GM12878 (cell line): ENCODE data around the gene TUT1. TPM values are rescaled to one million over a fixed set of nuclear protein-coding genes. Genes with fewer than 3 reads are reported as not detected.

Experiments
- ATF7 ChIP-seq: fragments of 450-650 bp; IDR thresholded peaks from 2 replicates; pipeline ENCODE4 v1.6.1; 2016; ENCODE audit warnings: low read depth, mild to moderate bottlenecking
- EP300 ChIP-seq, 2 experiments: fragments of 150-350 bp in 1 of 2; IDR thresholded peaks; 2 replicates each; pipeline ENCODE4 v1.6.1; 2011 to 2012; ENCODE audit warnings: low read depth in 2 of 2, low read length in 2 of 2, borderline replicate concordance in 1 of 2, improper control_type of control experiment in 1 of 2, inconsistent platforms in 1 of 2; ENCODE audit not compliant: control insufficient read depth in 1 of 2
- GABPA ChIP-seq: IDR thresholded peaks from 2 replicates; pipeline ENCODE4 v1.6.1; 2014; ENCODE audit warnings: antibody characterized with exemption, low read depth, mild to moderate bottlenecking, inconsistent platforms
- HCFC1 ChIP-seq: fragments of 150-350 bp; IDR thresholded peaks from 2 replicates; pipeline ENCODE4 v1.6.1; 2014; ENCODE audit warnings: low read length
- KAT2A ChIP-seq: conservative IDR thresholded peaks from 2 replicates; pipeline ENCODE4 v1.6.1; 2011; ENCODE audit warnings: low read depth, low read length; ENCODE audit not compliant: control insufficient read depth
- MXI1 ChIP-seq: fragments of 150-350 bp; IDR thresholded peaks from 2 replicates; pipeline ENCODE4 v1.6.1; 2011; ENCODE audit warnings: low read depth, mild to moderate bottlenecking, inconsistent platforms, low read length, improper control_type of control experiment
- RELA ChIP-seq: fragments of 450-650 bp; IDR thresholded peaks from 2 replicates; pipeline ENCODE4 v1.8.0; 2014; ENCODE audit warnings: borderline replicate concordance; ENCODE audit not compliant: partially characterized antibody
- TBL1XR1 ChIP-seq: IDR thresholded peaks from 2 replicates; pipeline ENCODE4 v1.6.1; 2012; ENCODE audit warnings: low read depth, low read length, improper control_type of control experiment
- USF1 ChIP-seq: IDR thresholded peaks from 2 replicates; pipeline ENCODE4 v1.6.1; 2011; ENCODE audit warnings: borderline replicate concordance, low read depth, mild to moderate bottlenecking, moderate library complexity, mixed read lengths, low read length; ENCODE audit not compliant: insufficient read depth; ENCODE audit errors: extremely low read length
- polyA plus RNA-seq, 11 experiments: library from polyadenylated mRNA; depleted of rRNA in 4 of 11; unstranded in 6 of 11; stranded (reverse) in 5 of 11; fragments of >200 nt; fragmentation: Nextera tagmentation in 4 of 11; fragmentation: Illumina TruSeq in 1 of 11; extraction: Ambion mirVana in 4 of 11; extraction: Trizol in 1 of 11; gene quantifications; 1 replicate in 1 of 11; 2 replicates in 10 of 11; pipeline versions ENCODE4 v1.2.1 to v1.2.3, GENCODE V29; 2011 to 2016; ENCODE audit warnings: inconsistent platforms in 2 of 11, missing spikeins in 2 of 11, low read depth in 1 of 11
- total RNA-seq, 4 experiments: library from RNA; depleted of rRNA in 3 of 4; stranded (reverse); fragments of >200 nt in 3 of 4; fragmentation: Illumina TruSeq in 1 of 4; extraction: Trizol in 1 of 4; gene quantifications; 2 replicates each; pipeline versions ENCODE4 v1.2.1 to v1.2.3, GENCODE V29; 2013 to 2021
- TF ChIP-seq, protein P1 (sequence below): fragments of 450-650 bp; formaldehyde crosslinking; IDR thresholded peaks from 2 replicates; pipeline ENCODE4 v1.4.0; 2020; ENCODE audit warnings: mild to moderate bottlenecking, moderate library complexity
- TF ChIP-seq, protein P2 (sequence below), 3 experiments: IDR thresholded peaks in 2 of 3; conservative IDR thresholded peaks in 1 of 3; 2 replicates each; pipeline ENCODE4 v1.5.1; 2011; ENCODE audit warnings: low read depth in 3 of 3, low read length in 3 of 3, mild to moderate bottlenecking in 3 of 3, control low read depth in 2 of 3, moderate library complexity in 2 of 3, inconsistent platforms in 1 of 3, mixed read lengths in 1 of 3; ENCODE audit not compliant: control insufficient read depth in 2 of 3, insufficient read depth in 1 of 3; ENCODE audit errors: extremely low read depth in 1 of 3
- TF ChIP-seq, protein P3 (sequence below): IDR thresholded peaks from 2 replicates; pipeline ENCODE4 v1.6.1; 2012; ENCODE audit warnings: low read depth, low read length, improper control_type of control experiment
- TF ChIP-seq, protein P4 (sequence below): fragments of 450-650 bp; IDR thresholded peaks from 2 replicates; pipeline ENCODE4 v1.6.1; 2016; ENCODE audit warnings: mild to moderate bottlenecking, moderate library complexity, borderline replicate concordance

The TUT1 gene
- total and polyA plus RNA-seq, 10 of the 15 experiments (the other 5 are each of a cell fraction or from before 2014, with no cell fraction given), result 1.1 to 29.9 (median 16.2) TPM

- TF ChIP-seq, protein P1, sequence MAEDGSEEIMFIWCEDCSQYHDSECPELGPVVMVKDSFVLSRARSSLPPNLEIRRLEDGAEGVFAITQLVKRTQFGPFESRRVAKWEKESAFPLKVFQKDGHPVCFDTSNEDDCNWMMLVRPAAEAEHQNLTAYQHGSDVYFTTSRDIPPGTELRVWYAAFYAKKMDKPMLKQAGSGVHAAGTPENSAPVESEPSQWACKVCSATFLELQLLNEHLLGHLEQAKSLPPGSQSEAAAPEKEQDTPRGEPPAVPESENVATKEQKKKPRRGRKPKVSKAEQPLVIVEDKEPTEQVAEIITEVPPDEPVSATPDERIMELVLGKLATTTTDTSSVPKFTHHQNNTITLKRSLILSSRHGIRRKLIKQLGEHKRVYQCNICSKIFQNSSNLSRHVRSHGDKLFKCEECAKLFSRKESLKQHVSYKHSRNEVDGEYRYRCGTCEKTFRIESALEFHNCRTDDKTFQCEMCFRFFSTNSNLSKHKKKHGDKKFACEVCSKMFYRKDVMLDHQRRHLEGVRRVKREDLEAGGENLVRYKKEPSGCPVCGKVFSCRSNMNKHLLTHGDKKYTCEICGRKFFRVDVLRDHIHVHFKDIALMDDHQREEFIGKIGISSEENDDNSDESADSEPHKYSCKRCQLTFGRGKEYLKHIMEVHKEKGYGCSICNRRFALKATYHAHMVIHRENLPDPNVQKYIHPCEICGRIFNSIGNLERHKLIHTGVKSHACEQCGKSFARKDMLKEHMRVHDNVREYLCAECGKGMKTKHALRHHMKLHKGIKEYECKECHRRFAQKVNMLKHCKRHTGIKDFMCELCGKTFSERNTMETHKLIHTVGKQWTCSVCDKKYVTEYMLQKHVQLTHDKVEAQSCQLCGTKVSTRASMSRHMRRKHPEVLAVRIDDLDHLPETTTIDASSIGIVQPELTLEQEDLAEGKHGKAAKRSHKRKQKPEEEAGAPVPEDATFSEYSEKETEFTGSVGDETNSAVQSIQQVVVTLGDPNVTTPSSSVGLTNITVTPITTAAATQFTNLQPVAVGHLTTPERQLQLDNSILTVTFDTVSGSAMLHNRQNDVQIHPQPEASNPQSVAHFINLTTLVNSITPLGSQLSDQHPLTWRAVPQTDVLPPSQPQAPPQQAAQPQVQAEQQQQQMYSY (CRISPR knock-in tag), result no peak
- TF ChIP-seq KAT2A (no peak), MXI1 (peak; percentile 81), ATF7 (0 out of 2 replicates have a peak, but pooled peaks have one; percentile 4), RELA (peak; percentile 80), USF1 (no peak), GABPA (no peak), HCFC1 (peak; percentile 26), TBL1XR1 (0 out of 2 replicates have a peak, but pooled peaks have one; percentile 47), EP300 (IDR thresholded peaks at IDR 0.05; ENCODE audit: borderline replicate concordance in 1 of 2, control insufficient read depth in 1 of 2, low read depth in 2 of 2, low read length in 2 of 2) (peak in 1 of 2 experiments; percentile 51; a peak in 1 of 4 replicates)
- TF ChIP-seq, protein P2, sequence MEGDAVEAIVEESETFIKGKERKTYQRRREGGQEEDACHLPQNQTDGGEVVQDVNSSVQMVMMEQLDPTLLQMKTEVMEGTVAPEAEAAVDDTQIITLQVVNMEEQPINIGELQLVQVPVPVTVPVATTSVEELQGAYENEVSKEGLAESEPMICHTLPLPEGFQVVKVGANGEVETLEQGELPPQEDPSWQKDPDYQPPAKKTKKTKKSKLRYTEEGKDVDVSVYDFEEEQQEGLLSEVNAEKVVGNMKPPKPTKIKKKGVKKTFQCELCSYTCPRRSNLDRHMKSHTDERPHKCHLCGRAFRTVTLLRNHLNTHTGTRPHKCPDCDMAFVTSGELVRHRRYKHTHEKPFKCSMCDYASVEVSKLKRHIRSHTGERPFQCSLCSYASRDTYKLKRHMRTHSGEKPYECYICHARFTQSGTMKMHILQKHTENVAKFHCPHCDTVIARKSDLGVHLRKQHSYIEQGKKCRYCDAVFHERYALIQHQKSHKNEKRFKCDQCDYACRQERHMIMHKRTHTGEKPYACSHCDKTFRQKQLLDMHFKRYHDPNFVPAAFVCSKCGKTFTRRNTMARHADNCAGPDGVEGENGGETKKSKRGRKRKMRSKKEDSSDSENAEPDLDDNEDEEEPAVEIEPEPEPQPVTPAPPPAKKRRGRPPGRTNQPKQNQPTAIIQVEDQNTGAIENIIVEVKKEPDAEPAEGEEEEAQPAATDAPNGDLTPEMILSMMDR (IDR thresholded peaks at IDR 0.05 in 2 of 3, conservative IDR thresholded peaks at IDR 0.05 in 1 of 3; ENCODE audit: control insufficient read depth in 2 of 3, extremely low read depth in 1 of 3, insufficient read depth in 1 of 3, low read depth in 3 of 3, low read length in 3 of 3), result no peak
- TF ChIP-seq, protein P3, sequence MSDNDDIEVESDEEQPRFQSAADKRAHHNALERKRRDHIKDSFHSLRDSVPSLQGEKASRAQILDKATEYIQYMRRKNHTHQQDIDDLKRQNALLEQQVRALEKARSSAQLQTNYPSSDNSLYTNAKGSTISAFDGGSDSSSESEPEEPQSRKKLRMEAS, result peak; percentile 73
- TF ChIP-seq, protein P4, sequence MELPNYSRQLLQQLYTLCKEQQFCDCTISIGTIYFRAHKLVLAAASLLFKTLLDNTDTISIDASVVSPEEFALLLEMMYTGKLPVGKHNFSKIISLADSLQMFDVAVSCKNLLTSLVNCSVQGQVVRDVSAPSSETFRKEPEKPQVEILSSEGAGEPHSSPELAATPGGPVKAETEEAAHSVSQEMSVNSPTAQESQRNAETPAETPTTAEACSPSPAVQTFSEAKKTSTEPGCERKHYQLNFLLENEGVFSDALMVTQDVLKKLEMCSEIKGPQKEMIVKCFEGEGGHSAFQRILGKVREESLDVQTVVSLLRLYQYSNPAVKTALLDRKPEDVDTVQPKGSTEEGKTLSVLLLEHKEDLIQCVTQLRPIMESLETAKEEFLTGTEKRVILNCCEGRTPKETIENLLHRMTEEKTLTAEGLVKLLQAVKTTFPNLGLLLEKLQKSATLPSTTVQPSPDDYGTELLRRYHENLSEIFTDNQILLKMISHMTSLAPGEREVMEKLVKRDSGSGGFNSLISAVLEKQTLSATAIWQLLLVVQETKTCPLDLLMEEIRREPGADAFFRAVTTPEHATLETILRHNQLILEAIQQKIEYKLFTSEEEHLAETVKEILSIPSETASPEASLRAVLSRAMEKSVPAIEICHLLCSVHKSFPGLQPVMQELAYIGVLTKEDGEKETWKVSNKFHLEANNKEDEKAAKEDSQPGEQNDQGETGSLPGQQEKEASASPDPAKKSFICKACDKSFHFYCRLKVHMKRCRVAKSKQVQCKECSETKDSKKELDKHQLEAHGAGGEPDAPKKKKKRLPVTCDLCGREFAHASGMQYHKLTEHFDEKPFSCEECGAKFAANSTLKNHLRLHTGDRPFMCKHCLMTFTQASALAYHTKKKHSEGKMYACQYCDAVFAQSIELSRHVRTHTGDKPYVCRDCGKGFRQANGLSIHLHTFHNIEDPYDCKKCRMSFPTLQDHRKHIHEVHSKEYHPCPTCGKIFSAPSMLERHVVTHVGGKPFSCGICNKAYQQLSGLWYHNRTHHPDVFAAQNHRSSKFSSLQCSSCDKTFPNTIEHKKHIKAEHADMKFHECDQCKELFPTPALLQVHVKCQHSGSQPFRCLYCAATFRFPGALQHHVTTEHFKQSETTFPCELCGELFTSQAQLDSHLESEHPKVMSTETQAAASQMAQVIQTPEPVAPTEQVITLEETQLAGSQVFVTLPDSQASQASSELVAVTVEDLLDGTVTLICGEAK, result no peak
Observed at GRCh38 chr11:62573592-62574362, 17.5 kb downstream of the TUT1 start, which contains the start of gene EEF1G (continued).
